Cardiac septum (tissue), 1 donor: ENCODE measurements around the gene BCAS2. TPM values are rescaled to one million over a fixed set of nuclear protein-coding genes. Genes with fewer than 3 reads are reported as not detected.

ENCODE experiments used
- total RNA-seq: library from RNA; stranded (reverse); fragmentation: NEBNext Ultra II Directional; extraction: Animal tissue kit (Norgen Biotek cat#: 25700); gene quantifications from one replicate; pipeline ENCODE4 v1.2.1, GENCODE V29; 2021
- donor health status: DM: no; HTN: no; CAD: no.

The BCAS2 gene
- total RNA-seq, 1 donor from 2014 or later, result 36.1 TPM

Other genes with a start within 250 kb of the BCAS2 start
- 23.4 TPM for gene TRIM33, start 70.4 kb downstream of the BCAS2 start, total RNA-seq
- gene DENND2C, start 88.4 kb upstream of the BCAS2 start, total RNA-seq, result 3.7 TPM
- 0.30 TPM for gene AMPD1, start 113.9 kb upstream of the BCAS2 start, total RNA-seq
- gene NRAS, start 135.2 kb upstream of the BCAS2 start, total RNA-seq, result 11.2 TPM
- gene CSDE1, start 176.4 kb upstream of the BCAS2 start, total RNA-seq, result 900 TPM
- 40.2 TPM for gene SIKE1, start 199.1 kb upstream of the BCAS2 start, total RNA-seq